Upper lobe of left lung (tissue), 6 donors: Measurements from ENCODE around the gene WASF2. TPM values are rescaled to one million over a fixed set of nuclear protein-coding genes. Genes with fewer than 3 reads are reported as not detected.

Experiments used
- ATAC-seq, 2 donors: fragments of 200-7000 bp; cut with Tn5 transposase; one replicate each; pipeline ENCODE4 v1.9.1; 2022; ENCODE audit warnings: mild to moderate bottlenecking in 2 of 2, moderate library complexity in 2 of 2; ENCODE audit not compliant: low FRiP score in 2 of 2
- DNase-seq, 2 donors: peaks; one replicate each; pipeline ENCODE4 v3.0.0-alpha.2; 2019 to 2020
- H3K27ac ChIP-seq, 4 donors: fragments of 200-600 bp; sonication (generic); one replicate each; pipeline ENCODE4 v1.5.1; 2016 to 2019
- H3K27me3 ChIP-seq, 4 donors: fragments of 200-600 bp; sonication (generic); one replicate each; pipeline ENCODE4 v1.5.1; 2017 to 2019
- H3K36me3 ChIP-seq, 4 donors: fragments of 200-600 bp; sonication (generic); one replicate each; pipeline ENCODE4 v1.5.1; 2016 to 2019
- H3K4me1 ChIP-seq, 4 donors: fragments of 200-600 bp; sonication (generic); one replicate each; pipeline ENCODE4 v1.5.1; 2018 to 2019
- H3K4me3 ChIP-seq, 4 donors: fragments of 200-600 bp; sonication (generic); one replicate each; pipeline ENCODE4 v1.5.1; 2017 to 2019; ENCODE audit warnings: mild to moderate bottlenecking in 2 of 4, moderate library complexity in 1 of 4
- H3K9me3 ChIP-seq, 4 donors: fragments of 200-600 bp; sonication (generic); one replicate each; pipeline ENCODE4 v1.5.1; 2018 to 2019
- CTCF ChIP-seq, 6 experiments: fragments of 450-650 bp in 4 of 6; fragments of 200-600 bp in 2 of 6; sonication (generic) in 2 of 6; IDR thresholded peaks; one replicate each; pipeline ENCODE4 v1.5.1; 2016 to 2019; ENCODE audit warnings: antibody characterized with exemption in 6 of 6
- EP300 ChIP-seq, 4 donors: sonication (generic); formaldehyde crosslinking; IDR thresholded peaks; one replicate each; pipeline ENCODE4 v1.5.1; 2017; ENCODE audit warnings: antibody characterized with exemption in 4 of 4, control low read depth in 2 of 4
- POLR2A ChIP-seq, 4 donors: fragments of 450-650 bp; IDR thresholded peaks; one replicate each; pipeline ENCODE4 v1.5.1; 2016 to 2017; ENCODE audit warnings: antibody characterized with exemption in 4 of 4, mild to moderate bottlenecking in 2 of 4
- POLR2AphosphoS5 ChIP-seq, 2 donors: sonication (generic); formaldehyde crosslinking; IDR thresholded peaks; one replicate each; pipeline ENCODE4 v1.5.1; 2017; ENCODE audit warnings: antibody characterized with exemption in 2 of 2
- WGBS, 2 donors: methylation state at CpG; one replicate each; pipeline ENCODE4 v1.1.5; 2017 to 2018; 5-methylcytosine and 5-hydroxymethylcytosine counted together
- total RNA-seq, 6 donors: library from RNA; depleted of rRNA in 4 of 6; stranded (reverse); fragments of >200 nt in 4 of 6; gene quantifications; one replicate each; pipeline versions ENCODE4 v1.1.0 to v1.2.1, GENCODE V29; 2016 to 2021
- donor health status: DM: no; HTN: no; CAD: no; lungs with moderate emphysema.
- donor health status: DM: no; HTN: yes; CAD: no; lungs with severe emphysema.

Gene WASF2
- total RNA-seq, 6 donors from 2014 or later: 53.4 to 158 (median 62.2) TPM

GRCh38 chr1:27379564-27380122, 110.3 kb downstream of the WASF2 start:
- no peaks in the 10 kb centered on the region for H3K36me3 ChIP-seq
- WGBS, 2 donors: 50 to 67% methylated on average over 7 to 8 of the region's 11 CpGs
- H3K4me3 ChIP-seq: no peak overlapping the region
- peak in 1 of 2 donors; percentile 61 for DNase-seq
- peak overlapping the region in 2 of 4 donors; percentile 4 to 72 for H3K27ac ChIP-seq
- no peaks in the 10 kb centered on the region for H3K27me3 ChIP-seq
- H3K4me1 ChIP-seq: peaks cover 13 to 39% (median 28%) of the 10 kb centered on the region in 4 donors
- TF ChIP-seq CTCF (IDR thresholded peaks at IDR 0.05) (no peak), POLR2A (IDR thresholded peaks at IDR 0.05) (no peak), EP300 (IDR thresholded peaks at IDR 0.05) (no peak), POLR2AphosphoS5 (IDR thresholded peaks at IDR 0.05) (no peak)
- no peaks in the 10 kb centered on the region for H3K9me3 ChIP-seq
- ATAC-seq: no peak

GRCh38 chr1:27377760-27378495, 112.0 kb downstream of the WASF2 start:
- no peaks in the 10 kb centered on the region for H3K9me3 ChIP-seq
- peaks cover 9 to 36% (median 24%) of the 10 kb centered on the region in 4 donors for H3K4me1 ChIP-seq
- no peak for DNase-seq
- H3K27ac ChIP-seq: peak overlapping the region in 2 of 4 donors; percentile 46 to 98
- WGBS, 2 donors: 85 to 92% methylated on average over 12 of the region's 12 CpGs
- TF ChIP-seq POLR2A (IDR thresholded peaks at IDR 0.05) (no peak), POLR2AphosphoS5 (IDR thresholded peaks at IDR 0.05) (no peak), EP300 (IDR thresholded peaks at IDR 0.05) (no peak), CTCF (IDR thresholded peaks at IDR 0.05) (no peak)
- peaks cover 0 to 3% (median 0%) of the 10 kb centered on the region in 4 donors for H3K36me3 ChIP-seq
- H3K4me3 ChIP-seq: no peak overlapping the region
- ATAC-seq: no peak
- H3K27me3 ChIP-seq: no peaks in the 10 kb centered on the region

- 52 to 65% methylated on average over 3 to 4 of the region's 4 CpGs for WGBS, 2 donors
- H3K9me3 ChIP-seq: no peaks in the 10 kb centered on the region
- no peaks in the 10 kb centered on the region for H3K27me3 ChIP-seq
- DNase-seq (no peak), ATAC-seq (no peak)
- H3K27ac ChIP-seq: peak within 1 kb of the TSS; percentile 64 to 98 (median 84)
- peaks cover 0 to 20% (median 0%) of the 10 kb centered on the region in 4 donors for H3K36me3 ChIP-seq
- H3K4me3 ChIP-seq: peak within 1 kb of the TSS; percentile 32 to 56 (median 38)
- TF ChIP-seq POLR2AphosphoS5 (IDR thresholded peaks at IDR 0.05) (peak; percentile 29 to 70), CTCF (IDR thresholded peaks at IDR 0.05) (no peak), EP300 (IDR thresholded peaks at IDR 0.05) (peak in 2 of 4 donors; percentile 5 to 25), POLR2A (IDR thresholded peaks at IDR 0.05) (peak in 1 of 4 donors; percentile 43)
- peaks cover 3 to 20% (median 12%) of the 10 kb centered on the region in 4 donors for H3K4me1 ChIP-seq
Observed at GRCh38 chr1:27374362-27375086, 115.4 kb downstream of the WASF2 start, which contains the start of gene FCN3. FCN3 (minus strand) TSS chr1:27374824; CDS start chr1:27374818, 6 bp downstream.

GRCh38 chr1:27372808-27373690, 116.9 kb downstream of the WASF2 start:
- ATAC-seq (no peak), DNase-seq (no peak)
- Histone ChIP-seq H3K27me3 (no peaks in the 10 kb centered on the region), H3K9me3 (no peaks in the 10 kb centered on the region), H3K4me3 (peak overlapping the region; percentile 32 to 56 (median 38)), H3K4me1 (peaks cover 18 to 30% (median 23%) of the 10 kb centered on the region in 4 donors), H3K36me3 (peaks cover 0 to 20% (median 0%) of the 10 kb centered on the region in 4 donors), H3K27ac (peak overlapping the region; percentile 64 to 98 (median 84))
- WGBS, 2 donors: 68 to 75% methylated on average over 8 to 9 of the region's 11 CpGs
- peak in 4 of 6 experiments; percentile 19 to 42 (median 35) for TF ChIP-seq CTCF (IDR thresholded peaks at IDR 0.05)
- no peak for TF ChIP-seq POLR2AphosphoS5 (IDR thresholded peaks at IDR 0.05)
